NCI-H748 (cell line): ENCODE data around the gene EEFSEC.

Experiments used
- DNase-seq: peaks from one replicate; lab custom pipeline; 2025; ENCODE audit not compliant: unreplicated experiment; lab: John Stamatoyannopoulos, UW

Gene EEFSEC

DNA sequence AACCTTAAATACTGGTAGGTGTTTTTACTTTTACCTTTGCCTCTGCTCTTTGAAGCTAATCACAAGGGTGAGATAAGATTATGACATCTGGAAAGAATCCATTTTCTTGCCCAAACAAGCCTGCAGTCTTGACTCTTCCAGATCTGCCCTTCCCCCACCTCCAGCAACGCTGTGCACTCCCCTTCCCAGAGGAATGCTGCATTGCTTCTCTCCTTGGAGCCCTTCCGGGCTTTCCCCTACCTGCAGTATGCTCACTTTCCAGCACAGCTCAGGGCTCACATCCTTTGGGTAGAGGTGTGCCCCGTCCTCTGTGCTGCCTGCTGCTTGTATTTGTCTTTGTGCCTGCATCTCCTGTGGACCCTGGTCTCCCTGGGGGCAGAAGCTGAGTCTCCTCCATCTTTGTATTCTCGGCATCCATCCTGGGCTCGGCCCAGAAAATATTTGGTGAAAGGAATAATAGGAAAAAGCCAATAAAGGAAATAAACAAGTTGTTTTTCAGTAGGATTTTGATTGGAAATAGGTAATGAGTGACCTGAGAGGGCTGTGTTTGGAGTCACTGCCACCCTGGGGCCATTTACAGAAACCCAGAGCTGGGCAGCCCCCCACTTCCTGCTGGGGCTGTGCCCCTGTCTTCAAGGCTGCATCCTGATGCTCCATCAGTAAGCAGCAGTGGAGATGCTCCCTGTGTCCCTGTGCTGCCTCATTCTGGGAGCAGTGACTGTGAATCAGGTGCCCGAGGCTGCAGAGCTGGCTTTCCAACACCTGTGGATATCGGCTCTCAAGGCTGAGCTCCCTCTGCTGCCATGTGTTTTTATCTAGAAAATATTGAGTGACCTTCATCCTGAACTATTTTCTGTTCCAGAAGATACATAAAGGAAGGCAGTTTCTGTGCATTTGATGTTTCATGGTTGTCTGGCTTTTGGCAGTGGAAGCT is 117.5 kb downstream of the EEFSEC start:
- DNase-seq = no peak

DNA sequence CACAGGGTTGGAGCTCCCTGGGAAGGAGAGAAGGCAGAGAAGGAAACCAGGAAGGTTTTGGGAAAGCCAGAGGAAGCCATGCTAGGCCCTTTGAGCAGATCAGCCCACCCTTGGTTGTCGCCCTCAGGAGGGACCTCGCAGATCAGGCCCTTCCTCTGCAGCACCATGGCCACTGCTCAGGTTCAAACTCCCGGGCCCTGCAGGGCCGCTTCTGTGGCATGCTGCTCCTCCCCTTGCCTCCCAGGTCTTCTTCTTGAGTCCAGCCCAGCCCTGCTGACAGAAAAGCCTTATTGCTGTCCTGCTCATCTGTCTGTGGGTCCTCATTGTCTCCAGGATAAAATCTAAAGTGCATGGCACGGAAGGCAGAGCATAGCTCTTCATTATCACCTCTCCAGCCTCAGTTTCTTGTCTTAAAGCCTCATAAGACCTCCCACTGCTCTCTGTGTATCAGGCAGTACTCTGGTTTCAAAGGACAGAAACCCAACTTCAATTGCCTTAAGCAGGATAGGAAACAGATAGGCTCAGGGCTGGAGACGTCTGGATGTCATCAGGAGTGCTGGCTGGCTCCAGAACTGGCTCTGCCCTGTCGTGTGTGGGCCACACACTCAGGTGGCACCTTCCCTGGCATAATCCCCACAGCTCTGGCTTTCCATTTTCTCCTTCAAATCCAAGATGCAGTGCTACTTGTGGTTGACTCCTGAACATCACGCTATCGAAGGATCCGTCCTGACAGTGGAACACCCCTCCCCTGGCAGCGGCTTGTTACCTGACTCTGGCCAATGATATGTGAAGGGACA is 118.5 kb downstream of the EEFSEC start:
- no peak for DNase-seq

DNA sequence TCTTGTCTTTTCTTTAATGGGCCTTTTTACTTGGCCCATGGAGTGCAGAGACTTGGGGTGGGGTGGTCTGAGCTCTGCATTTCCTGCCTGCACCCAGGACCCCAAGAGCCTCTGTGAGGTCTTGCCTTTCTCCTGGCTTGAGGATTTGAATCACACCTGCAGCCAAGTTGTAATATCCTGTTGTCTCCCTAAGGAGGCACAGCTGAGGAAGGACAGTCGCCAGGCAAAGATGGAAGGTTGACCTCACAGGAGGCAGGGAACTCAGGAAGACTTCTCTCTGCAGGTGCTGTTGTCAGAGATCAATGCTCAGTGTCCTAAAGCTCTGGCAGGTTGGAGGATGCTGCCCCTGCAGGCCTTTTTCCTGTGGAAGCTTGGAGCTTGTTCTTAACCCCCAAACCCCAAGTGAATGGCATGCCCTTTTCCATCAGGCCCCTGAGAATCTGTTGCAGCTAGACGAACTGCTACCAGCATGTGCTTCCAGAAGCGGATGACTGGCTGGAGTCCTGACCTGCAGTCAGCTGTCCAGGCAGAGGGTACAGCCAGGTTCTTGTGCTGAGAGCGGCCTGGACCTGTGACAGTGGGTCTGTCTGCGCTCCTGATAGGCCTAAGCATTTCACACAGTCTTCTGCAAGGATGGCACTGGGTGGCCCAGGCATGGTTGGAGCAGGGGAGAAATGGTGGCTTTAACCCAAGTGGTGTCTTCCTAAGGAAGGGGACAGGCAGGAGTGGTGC is 120.0 kb downstream of the EEFSEC start:
- DNase-seq = no peak

DNA sequence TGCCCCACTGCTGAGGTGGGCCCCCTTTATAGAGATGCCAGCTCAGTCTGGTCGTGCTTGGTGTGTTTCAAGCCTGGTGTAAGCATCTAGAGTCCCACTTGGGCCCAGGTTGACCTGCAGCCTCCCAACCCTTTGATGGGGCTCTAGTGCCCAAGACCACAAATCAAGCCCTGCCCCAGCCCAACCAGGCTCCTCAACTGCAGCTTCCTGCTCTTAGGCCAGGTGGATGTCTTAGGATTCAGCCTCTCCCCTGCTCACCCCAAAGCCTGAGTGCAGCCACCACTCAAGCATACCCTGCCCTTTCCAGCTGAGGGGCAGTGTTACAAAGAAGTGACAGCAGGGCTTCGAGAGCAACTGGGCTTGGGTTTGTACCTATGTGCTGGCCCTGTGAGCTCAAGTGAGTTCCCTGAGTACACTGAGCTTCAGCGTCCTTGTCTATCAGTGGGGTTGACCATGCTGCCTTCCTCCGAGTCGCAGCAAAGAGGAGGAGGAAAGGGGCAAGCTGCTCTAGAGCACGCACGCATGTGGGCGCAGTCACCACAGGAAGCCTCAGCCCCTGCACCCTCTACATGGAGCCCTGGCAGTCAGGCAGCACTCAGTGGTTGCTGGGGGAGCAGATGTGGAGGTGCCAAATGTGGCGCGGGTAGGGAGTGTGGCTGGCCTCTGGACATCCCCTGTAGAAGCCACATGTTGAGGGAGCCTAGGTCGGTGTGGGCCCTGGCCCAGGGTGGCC is 120.7 kb downstream of the EEFSEC start:
- DNase-seq = no peak

DNA sequence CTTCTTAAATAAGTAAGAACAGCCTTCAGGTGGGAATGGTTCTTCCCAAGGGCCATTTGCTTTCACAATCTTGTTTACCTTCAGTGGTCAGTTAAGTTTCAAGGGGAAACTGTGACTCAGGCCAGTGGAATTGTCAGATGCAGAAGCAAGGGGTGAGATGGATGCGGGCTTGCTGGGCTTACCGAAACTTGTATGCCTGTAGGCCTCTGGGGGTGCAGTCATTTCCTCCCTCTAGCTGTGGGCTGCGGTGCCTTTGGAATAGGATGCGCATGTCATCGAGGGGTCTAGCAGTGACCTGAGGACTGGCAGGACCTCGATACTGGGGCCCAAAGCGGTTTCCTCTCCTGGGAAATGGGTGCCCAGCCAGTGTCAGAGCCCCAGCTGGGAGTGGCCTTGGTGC is 121.6 kb downstream of the EEFSEC start:
- DNase-seq = no peak

DNA sequence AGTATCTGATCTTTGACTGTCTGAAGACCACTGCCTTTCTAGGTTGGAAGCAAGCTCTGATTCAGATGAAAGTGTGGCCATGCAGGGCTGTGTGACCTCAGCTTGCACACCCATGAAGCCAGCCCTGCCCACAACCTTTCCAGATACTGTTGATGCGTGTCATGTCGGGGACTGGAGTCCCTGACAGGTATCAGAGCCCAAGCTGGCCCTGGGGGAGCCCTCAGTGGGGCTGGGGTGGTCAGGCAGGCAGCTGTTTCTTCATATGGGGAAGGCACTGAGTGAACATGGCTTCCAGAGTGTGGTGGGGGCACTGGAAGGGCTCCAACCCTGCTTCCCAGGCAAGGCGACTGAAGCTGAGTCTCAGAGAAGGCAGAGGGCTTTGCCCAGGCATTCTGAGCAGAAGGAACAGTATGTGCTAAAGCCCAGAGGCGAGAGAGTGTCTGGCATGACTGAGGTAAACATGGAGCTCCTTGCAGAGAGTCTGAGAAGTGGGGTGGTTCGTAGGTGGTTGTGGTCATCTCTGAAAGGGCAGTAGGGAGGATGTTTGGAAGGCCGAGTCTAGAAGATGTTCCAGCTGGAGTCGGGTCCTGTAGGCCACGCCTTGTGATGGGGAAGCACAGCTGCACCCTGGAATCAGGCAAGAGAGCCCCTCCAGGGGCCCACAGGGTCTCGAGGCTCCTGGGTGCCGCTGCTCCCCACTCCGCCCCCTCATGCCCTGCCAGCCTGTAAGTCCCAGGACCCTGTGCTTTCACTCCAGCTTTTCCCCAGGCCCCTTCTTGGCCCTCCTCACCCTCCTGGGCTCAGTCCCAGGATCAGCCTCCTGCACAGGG is 122.2 kb downstream of the EEFSEC start:
- DNase-seq = no peak

DNA sequence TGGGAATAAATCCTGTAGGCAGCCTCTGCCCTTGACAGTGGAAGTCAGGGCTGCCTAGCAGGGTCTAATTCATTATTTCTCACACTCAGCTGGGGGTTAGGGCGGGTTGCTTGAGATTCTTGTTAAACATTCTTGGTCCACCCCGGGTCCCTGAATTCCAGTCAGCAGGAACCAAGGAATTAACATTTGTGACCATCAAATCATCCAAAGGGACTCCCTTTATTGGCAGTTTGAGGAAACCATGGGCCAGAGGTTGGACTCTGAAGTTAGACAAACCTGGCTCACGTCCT is 122.8 kb downstream of the EEFSEC start:
- no peak for DNase-seq

DNA sequence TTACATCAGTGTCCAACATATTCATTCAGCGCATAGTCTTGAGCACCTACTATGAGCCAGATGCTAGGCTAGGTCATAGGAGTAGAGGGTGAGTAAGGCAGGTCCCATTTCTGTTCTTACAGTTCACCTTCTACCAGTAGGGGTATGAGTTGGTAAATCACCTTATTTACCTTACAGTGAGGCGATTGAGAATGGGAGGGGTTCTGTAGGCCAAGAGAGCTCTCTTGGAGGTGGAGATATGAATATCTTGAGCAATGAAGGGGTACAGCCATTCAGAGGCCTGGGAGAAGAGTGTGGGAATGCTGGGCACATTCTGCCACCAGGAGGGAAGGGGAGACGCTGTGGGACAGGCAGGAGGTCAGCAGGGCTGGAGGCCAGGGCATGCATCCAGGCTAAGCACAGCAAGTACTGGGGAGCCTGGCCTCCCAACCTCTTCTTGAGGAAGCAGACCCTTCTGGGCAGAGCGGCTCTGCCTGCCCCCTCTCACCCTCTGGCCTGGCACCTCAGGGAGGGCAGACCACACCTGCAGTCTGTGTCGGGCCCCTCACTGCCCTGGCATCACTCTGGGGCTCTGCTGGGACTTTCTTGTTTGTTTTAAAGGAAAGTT is 123.4 kb downstream of the EEFSEC start:
- DNase-seq = no peak

DNA sequence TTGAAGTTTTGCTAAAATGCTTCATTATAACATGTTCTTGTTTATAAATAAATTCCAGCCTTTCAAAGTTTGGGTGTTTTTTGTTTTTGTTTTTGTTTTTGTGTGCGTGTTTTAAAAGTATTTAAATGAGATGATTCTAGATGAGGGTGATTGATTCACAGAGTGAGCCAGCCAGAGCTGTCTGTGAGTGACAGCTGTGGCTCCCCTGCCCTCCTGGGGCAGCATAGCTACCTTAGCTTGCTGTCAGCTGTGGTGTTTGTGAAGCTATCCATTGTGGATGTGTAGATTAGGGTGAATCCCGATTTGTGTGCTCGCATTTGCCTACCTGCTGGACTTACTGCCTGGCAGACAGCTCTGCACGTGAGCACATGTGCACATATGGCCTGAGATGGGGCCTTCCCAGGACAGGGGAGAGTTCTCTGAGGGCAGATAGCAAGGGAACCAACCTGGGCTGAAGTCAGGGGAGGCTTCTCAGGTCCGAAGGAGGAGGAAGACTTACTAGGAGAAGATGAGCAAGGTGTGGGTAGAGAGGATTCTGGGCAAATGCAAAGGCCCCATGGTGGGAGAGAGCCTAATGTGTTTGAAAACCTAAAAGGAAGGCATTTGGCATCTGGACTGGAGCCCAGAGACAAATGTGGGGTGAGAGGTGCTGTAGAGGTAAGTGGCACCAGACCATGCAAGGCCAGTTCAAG is 124.2 kb downstream of the EEFSEC start:
- no peak for DNase-seq

DNA sequence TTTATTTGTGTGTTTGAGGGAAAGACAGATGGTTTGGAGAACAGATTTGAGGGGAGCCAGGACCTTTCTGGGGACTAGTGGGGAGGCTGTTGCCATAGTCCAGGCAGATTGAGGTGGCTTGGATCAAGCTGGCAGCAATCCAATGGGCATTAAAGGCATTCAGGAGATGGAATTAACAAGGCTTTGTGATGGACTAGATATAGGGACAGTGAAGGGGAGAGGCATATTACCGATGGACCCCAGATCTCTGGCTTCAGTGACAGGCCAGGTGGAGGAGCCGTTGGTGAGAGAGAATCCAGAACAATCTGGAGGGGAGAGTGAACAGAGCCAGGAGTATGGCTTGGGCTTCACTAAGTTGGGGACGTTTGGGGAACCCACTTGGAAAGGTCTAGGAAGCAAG is 124.8 kb downstream of the EEFSEC start:
- DNase-seq = no peak

DNA sequence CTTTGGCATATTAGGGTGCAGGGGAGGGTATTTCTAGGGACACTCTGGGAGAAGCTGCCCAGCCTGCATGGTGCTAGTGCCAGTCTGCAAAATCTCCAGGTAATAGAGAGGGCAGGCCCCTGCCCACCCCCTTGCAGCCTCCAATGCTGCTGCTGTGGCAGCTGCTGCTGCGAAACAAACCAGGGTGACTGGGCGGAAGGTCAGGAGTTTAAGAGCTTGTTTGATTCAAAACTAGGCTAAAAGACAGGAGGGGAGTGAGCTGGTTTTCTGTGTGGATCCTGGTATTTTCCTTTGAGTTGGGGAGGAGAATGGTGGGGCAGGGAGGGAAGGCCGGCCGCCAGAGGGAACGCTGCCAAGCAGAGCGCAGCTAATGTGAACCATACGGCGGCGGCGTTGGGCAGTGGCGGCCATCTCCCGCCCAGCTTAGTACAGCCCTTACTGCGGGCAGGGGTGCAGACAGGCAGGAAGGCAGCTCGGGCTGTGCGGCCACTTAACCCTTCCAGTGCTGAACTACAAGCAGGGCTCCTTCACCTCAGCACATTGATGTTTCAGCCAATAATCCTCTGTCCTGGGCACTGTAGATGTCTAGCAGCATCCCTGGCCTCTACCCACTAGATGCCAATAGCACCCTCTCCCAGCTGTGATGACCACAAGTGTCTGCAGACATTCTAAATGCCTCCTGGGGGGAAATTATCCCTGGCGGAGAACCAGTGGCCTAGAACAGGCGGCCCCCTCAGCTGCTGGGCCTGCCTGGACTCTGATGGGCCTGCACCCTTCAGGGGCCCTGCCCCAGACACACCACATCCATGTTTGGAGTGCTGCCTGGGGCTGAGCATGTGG is 125.7 kb downstream of the EEFSEC start:
- DNase-seq = peak; percentile 12

DNA sequence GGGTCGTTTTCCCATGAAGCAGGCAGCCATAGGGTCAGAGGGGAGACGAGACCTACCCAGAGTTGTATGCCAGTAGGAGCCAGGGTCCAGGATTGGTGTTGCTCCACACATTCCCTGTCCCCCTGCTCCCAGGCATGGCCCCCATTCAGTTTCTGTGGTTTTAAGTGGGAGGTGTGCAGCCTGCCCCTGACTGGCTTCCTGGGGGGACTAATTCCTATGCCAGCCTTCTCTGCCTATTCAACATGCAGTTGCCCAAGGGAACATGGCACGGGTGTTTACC is 126.3 kb downstream of the EEFSEC start:
- no peak for DNase-seq

DNA sequence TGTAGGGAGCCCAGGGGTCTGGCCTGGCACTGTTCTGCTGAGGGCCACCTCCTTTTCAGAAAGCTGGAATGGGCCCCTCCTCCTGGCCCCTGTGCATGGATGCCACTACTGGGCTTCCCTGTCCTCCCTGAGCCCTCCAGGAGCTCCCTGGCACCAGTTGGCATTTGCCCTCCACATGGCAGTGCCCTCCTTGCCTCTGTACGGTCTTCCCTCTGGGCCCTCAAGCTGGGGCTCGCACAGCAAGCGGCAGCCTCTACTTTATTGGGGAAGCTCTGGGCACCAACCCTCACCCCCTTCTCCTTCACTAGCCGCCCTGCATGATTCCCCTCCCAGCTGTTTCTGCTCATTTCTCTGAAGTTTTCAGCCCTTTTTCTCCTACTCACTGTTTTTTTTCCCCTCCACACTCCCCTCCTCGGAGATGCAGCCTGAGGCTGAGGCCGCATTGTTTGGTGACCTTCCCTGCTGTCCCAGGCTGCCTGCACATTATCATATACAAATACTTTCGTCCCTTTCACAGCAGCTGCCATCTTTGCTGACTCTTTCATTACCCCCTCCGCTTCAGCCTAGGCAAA is 127.3 kb downstream of the EEFSEC start:
- DNase-seq = peak; percentile 92

DNA sequence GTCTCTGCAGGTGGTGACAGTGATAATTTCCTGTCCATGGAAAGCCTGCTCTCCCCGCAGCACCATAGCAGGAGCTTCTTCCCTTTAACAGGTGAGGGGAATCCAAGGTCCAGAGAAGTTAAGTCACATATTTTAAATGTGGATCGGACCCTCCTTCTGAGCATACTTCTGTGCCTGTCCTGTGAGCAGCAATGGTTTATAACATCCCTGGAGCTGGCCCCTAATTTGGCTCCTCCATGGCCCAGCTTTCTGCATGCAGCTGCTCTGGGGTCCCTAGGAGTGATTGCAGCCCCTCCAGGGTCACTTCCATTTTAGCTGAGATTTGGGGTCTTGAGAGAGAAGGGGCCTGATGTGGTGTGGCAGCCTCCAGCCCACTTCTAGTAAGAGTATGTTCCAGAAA is 127.8 kb downstream of the EEFSEC start:
- DNase-seq = no peak

DNA sequence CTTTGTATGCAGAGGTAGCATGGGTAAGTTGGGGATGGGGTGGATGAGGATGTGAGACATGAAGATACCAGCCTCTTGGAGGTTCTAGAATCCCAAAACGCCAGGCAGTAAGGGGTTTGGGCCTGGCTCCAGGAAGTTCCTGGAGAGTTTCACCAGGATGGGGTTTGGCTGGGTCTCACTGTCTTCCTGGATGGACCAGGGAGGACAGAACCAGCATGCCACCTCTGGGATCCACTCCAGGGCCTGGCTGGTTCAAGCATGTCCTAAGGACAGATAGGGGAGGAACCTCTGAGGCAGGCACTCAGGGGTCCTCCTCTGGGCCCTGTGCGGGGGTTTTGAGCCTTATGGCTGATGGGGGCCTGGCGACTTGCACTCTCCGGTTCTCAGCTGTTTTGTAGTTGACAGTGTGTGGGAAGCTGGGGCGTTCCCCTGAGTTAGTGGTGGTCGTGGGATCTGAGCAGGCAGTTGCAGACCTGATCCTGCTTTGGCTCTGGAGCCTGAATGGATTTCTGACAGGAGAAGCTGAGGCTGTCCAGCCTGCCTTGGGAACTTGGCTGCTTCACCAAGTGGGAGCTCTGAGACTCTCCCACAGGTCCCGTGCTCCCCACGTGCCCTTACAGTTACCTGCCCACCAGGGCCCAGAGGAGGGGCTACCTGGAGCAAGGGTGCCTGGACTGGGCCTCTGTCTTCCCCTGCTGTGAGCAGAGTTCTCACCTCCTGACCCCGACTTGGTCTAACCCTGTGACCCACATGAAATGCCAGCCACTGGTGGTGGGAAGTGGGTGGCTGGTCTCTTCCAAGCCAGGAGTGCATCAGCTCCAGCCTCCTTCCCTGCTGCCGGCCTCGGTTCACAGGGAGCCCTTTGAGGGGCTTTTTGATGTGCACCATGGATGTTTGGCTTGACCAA is 128.4 kb downstream of the EEFSEC start:
- no peak for DNase-seq

DNA sequence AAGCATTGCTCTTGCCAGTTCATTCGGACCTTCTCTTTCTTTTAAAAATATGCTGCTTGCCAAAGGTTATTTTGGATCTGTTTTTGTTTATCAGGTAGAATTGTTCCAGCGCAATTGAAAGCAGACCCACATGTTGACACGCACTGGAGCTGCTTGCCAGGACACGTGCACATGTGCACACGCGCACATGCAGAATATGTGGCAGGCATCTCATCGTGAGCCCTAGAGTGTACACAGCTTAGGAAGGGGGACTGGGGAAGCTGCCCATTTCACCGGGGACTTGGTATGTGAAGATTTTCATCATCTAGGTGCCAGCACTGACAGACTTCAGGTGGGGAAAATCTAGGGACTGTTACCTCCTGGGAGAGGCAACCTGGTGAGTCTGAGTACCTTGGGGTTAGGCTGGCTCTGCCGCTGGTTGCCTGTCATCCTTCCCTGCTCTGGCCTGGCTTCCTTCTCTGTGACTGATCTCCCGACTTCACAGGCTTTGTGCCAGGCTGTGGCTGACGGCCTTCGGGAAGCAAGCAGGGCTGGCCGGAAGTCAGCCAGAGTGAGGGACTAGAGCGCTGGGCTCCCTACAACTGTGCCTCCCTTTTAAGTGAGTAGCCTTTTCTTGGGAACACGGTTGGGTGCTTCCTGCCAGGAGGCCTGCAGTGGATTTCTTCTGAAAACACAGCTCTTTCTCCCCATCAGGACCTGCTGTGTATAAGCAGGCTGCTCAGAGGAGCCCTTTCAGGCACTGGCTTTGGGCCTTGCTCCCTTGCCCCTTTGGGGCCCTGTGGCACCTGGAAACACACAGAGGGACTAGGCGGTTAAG is 129.3 kb downstream of the EEFSEC start:
- DNase-seq = no peak
